ENCODE measurements around the gene HOXA2.
A peak's percentile ranks its signal among the peaks of the same experiment; 100 is the strongest.

The HOXA2 gene

GRCh38 chr7:27130540-27131389 lies 28.3 kb upstream of the HOXA2 start, which contains the start of gene HOXA4 (continued):
- TF ChIP-seq ZIC2 (tag by site-specific recombination; IDR thresholded peaks at IDR 0.05) (peak; percentile 27), ZNF580 (tag by site-specific recombination; IDR thresholded peaks at IDR 0.05) (no peak), ZNF521 (tag by site-specific recombination; IDR thresholded peaks at IDR 0.05) (no peak), ZNF121 (tag by site-specific recombination; IDR thresholded peaks at IDR 0.05) (no peak), YY2 (tag by site-specific recombination; IDR thresholded peaks at IDR 0.05) (no peak), WT1 (tag by site-specific recombination; IDR thresholded peaks at IDR 0.05) (0 out of 2 replicates have a peak, but pooled peaks have one; percentile 32), ZBTB48 (tag by site-specific recombination; IDR thresholded peaks at IDR 0.05) (peak; percentile 90), ZNF184 (tag by site-specific recombination; IDR thresholded peaks at IDR 0.05) (no peak), KLF10 (tag by site-specific recombination; IDR thresholded peaks at IDR 0.05) (peak; percentile 56; the same call in 1 of the 2 replicates), ZNF544 (tag by site-specific recombination; IDR thresholded peaks at IDR 0.05) (no peak), OSR2 (tag by site-specific recombination; IDR thresholded peaks at IDR 0.05) (peak; percentile 70), ZEB2 (tag by site-specific recombination; IDR thresholded peaks at IDR 0.05) (0 out of 2 replicates have a peak, but pooled peaks have one; percentile 59), ZNF146 (tag by site-specific recombination; IDR thresholded peaks at IDR 0.05) (no peak), ZSCAN18 (tag by site-specific recombination; IDR thresholded peaks at IDR 0.05) (no peak), BCL11A (tag by site-specific recombination; IDR thresholded peaks at IDR 0.05; ENCODE audit: low read depth) (peak; percentile 73), ZNF112 (tag by site-specific recombination; IDR thresholded peaks at IDR 0.05) (no peak), YY1 (tag by site-specific recombination; IDR thresholded peaks at IDR 0.05) (0 out of 2 replicates have a peak, but pooled peaks have one; percentile 36), ZNF623 (tag by site-specific recombination; IDR thresholded peaks at IDR 0.05) (no peak), ZNF600 (tag by site-specific recombination; IDR thresholded peaks at IDR 0.05) (peak; percentile 87)
- TF ChIP-seq, protein P1, sequence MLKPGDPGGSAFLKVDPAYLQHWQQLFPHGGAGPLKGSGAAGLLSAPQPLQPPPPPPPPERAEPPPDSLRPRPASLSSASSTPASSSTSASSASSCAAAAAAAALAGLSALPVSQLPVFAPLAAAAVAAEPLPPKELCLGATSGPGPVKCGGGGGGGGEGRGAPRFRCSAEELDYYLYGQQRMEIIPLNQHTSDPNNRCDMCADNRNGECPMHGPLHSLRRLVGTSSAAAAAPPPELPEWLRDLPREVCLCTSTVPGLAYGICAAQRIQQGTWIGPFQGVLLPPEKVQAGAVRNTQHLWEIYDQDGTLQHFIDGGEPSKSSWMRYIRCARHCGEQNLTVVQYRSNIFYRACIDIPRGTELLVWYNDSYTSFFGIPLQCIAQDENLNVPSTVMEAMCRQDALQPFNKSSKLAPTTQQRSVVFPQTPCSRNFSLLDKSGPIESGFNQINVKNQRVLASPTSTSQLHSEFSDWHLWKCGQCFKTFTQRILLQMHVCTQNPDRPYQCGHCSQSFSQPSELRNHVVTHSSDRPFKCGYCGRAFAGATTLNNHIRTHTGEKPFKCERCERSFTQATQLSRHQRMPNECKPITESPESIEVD (tag by site-specific recombination; IDR thresholded peaks at IDR 0.05): peak; percentile 93

DNA sequence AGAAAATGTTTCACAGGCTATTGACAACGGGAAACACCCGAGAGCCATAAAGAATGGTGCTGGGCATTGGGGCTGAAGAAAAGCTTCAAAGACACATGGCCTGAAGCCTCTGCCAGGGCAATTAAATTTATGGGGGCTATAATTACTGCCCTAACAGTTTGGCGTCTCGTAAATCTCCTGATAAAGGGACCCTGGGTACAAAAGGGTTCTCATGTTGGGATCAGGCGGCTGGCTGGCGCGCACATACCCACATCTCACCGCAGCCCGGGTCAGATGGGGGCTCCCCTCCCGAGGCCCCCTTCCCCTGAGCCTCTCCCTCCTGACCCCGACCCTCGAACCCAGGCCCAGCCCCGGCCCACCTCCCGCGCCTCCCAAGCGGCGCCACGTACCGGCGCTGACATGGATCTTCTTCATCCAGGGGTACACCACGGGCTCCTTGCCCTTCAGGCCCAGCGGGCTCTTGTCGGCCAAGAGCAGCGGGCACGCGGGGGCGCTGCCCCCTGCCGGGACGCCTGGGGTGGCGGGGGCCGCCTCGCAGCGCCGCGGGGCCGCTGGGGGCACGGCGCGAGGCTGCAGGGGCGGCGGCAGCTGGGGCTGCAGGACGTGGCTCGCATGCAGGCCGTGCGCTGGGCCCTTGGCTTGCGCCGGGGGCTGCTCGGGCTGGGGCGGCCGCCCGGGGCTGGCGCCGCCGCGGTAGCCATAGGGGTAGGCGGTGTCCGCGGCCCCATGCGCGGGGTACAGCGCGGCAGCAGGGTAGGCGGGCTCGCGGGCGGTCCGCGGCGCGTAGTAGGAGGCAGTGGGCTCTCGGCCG lies 27.5 kb upstream of the HOXA2 start:
- POLR2A ChIA-PET: interaction anchor here (1.1 to 2.2 kb wide), 9 partner anchors 10 to 272 kb away, joined by 3 to 29 read pairs (median 6); partner anchors contain the start of genes HOXA1, HOXA5 and HOXA7
- Histone ChIP-seq H3K36me3 (ENCODE audit: control insufficient read depth in 2 of 2, insufficient read depth in 1 of 2, low read length in 2 of 2) (peaks cover 5 to 13% of the 10 kb centered on the region in 2 experiments; a peak in 1 of 3 replicates), H3K4me1 (ENCODE audit: control insufficient read depth, insufficient read depth, low read length) (peaks cover 75% of the 10 kb centered on the region), H3K4me3 (ENCODE audit: low read depth, low read length) (peak overlapping the region; percentile 52), H3K9me3 (ENCODE audit: control insufficient read depth, insufficient read depth, low read depth, low read length) (no peaks in the 10 kb centered on the region), H3K27ac (ENCODE audit: extremely low read depth, low read depth, low read length) (peak overlapping the region; percentile 100)
- CTCF ChIA-PET: interaction anchor here (0.8 to 2.7 kb wide), 6 partner anchors 11 to 277 kb away, joined by 3 to 12 read pairs (median 3); partner anchors contain the start of gene HOXA6
- TF ChIP-seq KLF7 (tag by site-specific recombination; IDR thresholded peaks at IDR 0.05; ENCODE audit: borderline replicate concordance) (0 out of 2 replicates have a peak, but pooled peaks have one; percentile 49), ZXDB (tag by site-specific recombination; IDR thresholded peaks at IDR 0.05) (peak; percentile 78), ZNF366 (tag by site-specific recombination; conservative IDR thresholded peaks at IDR 0.05) (peak; percentile 9), ZNF404 (tag by site-specific recombination; IDR thresholded peaks at IDR 0.05) (no peak), ZEB2 (tag by site-specific recombination; IDR thresholded peaks at IDR 0.05) (peak; percentile 53; the same call in 1 of the 2 replicates), ZNF18 (tag by site-specific recombination; IDR thresholded peaks at IDR 0.05) (peak; percentile 47; the same call in 1 of the 2 replicates), GLI2 (tag by site-specific recombination; IDR thresholded peaks at IDR 0.05; ENCODE audit: borderline replicate concordance, low read depth) (peak; percentile 57; the same call in 1 of the 2 replicates), SP7 (tag by site-specific recombination; IDR thresholded peaks at IDR 0.05) (peak; percentile 97), ZNF501 (tag by site-specific recombination; IDR thresholded peaks at IDR 0.05) (0 out of 2 replicates have a peak, but pooled peaks have one; percentile 35), ZNF610 (tag by site-specific recombination; IDR thresholded peaks at IDR 0.05; ENCODE audit: borderline replicate concordance) (0 out of 2 replicates have a peak, but pooled peaks have one; percentile 24)
- TF ChIP-seq, protein P2, sequence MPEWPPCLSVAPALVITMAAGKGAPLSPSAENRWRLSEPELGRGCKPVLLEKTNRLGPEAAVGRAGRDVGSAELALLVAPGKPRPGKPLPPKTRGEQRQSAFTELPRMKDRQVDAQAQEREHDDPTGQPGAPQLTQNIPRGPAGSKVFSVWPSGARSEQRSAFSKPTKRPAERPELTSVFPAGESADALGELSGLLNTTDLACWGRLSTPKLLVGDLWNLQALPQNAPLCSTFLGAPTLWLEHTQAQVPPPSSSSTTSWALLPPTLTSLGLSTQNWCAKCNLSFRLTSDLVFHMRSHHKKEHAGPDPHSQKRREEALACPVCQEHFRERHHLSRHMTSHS (tag by site-specific recombination; IDR thresholded peaks at IDR 0.05): peak; percentile 58; the same call in 1 of the 2 replicates

All from HEK293 (cell line).